Panc1 (cell line): ENCODE data around the gene HBP1.

Experiments used
- SIN3A ChIP-seq: IDR thresholded peaks from 2 replicates; pipeline ENCODE4 v1.6.1; 2012; ENCODE audit warnings: low read depth, mild to moderate bottlenecking, low read length, moderate library complexity, borderline replicate concordance; ENCODE audit not compliant: insufficient read depth
- TF ChIP-seq, protein P1 (sequence below): fragments of 450-650 bp; IDR thresholded peaks from 2 replicates; pipeline ENCODE4 v1.5.1; 2017; ENCODE audit warnings: mild to moderate bottlenecking

DNA sequence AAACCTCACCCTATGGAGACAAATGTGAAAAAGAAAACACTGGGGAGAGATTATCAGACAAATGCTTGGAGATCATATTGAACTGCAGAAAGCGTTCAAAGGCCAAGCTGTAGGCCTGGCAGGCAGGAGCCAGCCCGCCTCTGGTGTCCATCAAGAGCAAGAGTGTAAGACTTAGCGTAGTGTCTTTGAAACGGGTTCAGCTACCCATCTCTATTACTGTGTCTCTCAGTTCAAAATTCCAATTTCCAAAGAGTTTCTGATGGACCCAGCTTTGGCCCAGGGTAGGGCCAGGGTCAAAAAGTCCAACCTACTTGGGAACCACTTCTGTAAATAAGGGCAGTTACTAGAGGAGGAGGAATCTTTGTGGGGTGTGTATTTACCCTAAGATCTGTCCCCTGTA lies 45.4 kb upstream of the HBP1 start:
- TF ChIP-seq, protein P1, sequence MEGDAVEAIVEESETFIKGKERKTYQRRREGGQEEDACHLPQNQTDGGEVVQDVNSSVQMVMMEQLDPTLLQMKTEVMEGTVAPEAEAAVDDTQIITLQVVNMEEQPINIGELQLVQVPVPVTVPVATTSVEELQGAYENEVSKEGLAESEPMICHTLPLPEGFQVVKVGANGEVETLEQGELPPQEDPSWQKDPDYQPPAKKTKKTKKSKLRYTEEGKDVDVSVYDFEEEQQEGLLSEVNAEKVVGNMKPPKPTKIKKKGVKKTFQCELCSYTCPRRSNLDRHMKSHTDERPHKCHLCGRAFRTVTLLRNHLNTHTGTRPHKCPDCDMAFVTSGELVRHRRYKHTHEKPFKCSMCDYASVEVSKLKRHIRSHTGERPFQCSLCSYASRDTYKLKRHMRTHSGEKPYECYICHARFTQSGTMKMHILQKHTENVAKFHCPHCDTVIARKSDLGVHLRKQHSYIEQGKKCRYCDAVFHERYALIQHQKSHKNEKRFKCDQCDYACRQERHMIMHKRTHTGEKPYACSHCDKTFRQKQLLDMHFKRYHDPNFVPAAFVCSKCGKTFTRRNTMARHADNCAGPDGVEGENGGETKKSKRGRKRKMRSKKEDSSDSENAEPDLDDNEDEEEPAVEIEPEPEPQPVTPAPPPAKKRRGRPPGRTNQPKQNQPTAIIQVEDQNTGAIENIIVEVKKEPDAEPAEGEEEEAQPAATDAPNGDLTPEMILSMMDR = no peak
- TF ChIP-seq SIN3A = no peak
